GM19463 (cell line): ENCODE measurements around the gene SEC63.
"Not testable (repeated sequence)": the region's sequence is repeated elsewhere in the genome, so short reads cannot be mapped to it uniquely, and the experiment has no call there.

Experiments
- ATAC-seq: cut with Tn5 transposase; IDR thresholded peaks from one replicate; pipeline ENCODE4 v1.9.1; 2021; ENCODE audit warnings: mild to moderate bottlenecking, moderate library complexity; ENCODE audit not compliant: unreplicated experiment

SEC63 gene

GRCh38 chr6:107976155-107976783, 18.3 kb upstream of the SEC63 start:
- no peak for ATAC-seq

DNA sequence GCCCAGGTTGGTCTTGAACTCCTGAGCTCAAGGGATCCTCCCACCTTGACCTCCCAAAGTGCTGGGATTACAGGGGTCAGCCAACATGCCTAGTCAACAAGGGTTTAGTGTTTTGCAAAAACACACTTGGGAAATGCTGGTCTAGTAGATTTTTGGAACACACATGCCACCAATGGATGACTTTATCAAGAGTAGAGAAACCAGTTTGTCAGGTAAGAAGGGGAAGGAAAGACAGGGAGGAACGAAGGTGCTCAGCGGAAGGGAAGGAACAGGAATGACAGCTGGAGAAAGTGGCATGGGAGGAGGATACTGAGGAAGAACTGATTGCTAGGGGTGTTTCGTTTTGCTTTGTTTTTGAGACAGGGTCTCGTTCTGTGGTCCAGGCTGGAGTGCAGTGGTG, 15.6 kb upstream of the SEC63 start:
- ATAC-seq: no peak

DNA sequence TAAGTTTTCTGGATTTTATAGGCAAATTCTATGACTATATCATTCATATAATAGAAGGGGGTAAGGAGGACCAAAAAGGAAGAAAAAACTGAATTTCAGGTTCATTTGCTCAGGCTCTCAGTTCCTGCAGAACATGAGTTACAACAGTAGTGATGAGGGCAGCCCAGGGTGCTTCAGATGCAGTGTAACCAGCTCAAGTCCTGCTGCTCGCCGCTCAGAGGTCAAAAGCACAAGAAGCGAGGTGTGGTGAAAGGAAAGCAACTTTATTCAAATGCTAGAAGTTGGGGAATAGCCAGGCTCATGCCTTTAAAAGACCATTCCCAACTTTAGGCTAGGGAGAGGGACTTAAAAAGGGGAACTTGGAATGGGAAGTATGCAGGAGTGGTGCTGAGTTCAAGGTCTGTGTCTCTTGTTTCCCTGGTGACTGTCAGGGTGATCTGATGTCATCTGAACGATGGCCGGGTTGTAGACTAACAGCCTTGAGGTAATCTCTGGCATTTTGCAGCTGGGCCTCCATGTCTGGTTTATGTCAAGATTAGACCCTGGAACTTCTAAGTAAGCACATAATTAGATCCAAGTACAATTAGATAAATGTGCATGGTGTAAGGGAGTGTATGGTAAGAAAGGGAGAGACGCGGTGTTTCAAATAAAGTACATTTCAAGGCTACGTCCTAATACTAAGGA, 14.5 kb upstream of the SEC63 start:
- no peak for ATAC-seq

DNA sequence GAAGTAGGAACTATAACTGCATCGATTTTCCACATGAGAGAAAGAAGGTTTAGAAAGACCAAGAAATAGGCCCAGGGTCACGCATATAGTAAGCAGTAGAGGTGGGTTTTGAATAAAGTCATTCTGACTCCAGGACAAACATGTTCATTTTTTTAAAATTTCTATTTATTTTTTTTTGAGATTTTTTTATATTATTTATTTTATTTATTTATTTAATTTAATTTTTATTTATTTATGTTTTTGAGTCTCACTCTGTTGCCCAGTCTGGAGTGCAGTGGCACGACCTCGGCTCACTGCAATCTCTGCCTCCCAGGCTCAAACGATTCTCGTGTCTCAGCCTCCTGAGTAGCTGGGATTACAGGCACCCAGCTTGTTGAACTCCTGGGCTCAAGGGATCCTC, 13.2 kb upstream of the SEC63 start:
- no peak for ATAC-seq

GRCh38 chr6:107970255-107970654, 12.2 kb upstream of the SEC63 start:
- no peak for ATAC-seq

- ATAC-seq: no peak
Measured at GRCh38 chr6:107968081-107968480, 10.1 kb upstream of the SEC63 start.

DNA sequence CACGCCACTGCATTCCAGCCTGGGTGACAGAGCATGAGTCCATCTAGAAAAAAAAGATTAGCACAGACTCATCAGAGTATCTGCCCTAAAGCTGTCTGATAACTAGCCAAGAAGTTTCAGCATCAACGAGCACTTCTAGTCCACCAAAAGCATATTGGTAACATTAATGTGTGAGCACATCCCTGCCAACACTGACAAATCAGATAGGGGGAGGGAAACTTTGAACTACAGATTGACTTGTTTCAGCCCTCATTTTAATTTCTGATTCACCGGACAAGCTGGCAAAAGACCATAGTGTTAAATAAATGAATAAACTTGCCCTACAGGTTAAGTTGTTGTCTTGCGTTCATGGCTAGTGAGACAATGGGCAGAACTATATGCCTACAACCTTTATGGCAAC, 7.7 kb upstream of the SEC63 start:
- ATAC-seq: no peak

DNA sequence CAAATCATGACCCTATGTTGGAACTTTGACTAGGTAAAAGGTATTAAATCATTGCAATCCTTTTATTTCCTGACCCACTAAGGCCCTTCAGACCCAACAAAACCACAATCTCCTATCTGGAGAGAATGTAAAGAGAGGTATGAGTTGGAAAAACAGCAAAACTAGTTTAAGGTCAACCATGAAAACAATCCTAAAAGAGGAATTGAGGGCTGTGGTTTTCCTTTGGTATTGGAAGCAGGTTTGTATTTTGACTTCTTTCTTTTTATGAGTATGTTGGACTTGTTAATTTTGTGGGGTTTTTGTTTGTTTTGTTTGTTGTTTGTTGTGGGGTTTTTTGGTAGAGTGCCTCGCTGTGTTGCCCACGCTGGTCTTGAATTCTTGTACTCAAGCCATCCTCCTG, 4.7 kb upstream of the SEC63 start:
- no peak for ATAC-seq

- no peak for ATAC-seq
Measured at GRCh38 chr6:107959392-107959791, 1.4 kb upstream of the SEC63 start.

GRCh38 chr6:107958689-107959362, 818 bp upstream of the SEC63 start:
- ATAC-seq: not testable (repeated sequence)

DNA sequence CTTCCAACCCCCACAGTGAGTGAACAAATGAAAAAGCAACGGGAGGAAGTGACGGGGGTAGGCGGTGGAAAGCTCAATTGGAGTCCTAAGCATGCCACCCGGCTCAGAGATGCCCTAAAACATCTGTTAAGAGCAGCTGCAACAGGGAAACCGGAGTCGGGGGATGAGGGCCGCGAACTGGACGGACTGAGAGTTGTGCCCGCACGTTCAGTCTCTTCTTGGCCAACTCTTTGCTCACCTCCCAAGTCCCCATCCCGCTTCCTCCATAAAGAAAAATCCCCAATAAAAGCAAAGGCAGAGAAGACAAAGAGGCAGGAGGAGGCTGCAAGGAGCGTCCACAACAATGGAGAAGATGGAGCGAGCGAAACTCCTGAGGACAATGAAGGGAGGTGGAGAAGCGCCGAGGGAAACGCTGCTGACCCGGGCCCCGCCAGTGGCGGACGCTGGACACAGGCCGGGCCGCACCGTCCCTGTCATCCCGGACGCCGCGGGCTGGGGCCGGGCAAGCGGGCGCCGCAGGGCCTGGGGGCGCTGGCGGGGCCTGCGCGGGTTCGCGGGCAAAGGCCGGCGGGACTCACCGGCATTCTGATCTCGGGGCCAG, 600 bp downstream of the SEC63 start:
- ATAC-seq: peak; percentile 29

GRCh38 chr6:107956586-107957307, 1.3 kb downstream of the SEC63 start:
- ATAC-seq: no peak

DNA sequence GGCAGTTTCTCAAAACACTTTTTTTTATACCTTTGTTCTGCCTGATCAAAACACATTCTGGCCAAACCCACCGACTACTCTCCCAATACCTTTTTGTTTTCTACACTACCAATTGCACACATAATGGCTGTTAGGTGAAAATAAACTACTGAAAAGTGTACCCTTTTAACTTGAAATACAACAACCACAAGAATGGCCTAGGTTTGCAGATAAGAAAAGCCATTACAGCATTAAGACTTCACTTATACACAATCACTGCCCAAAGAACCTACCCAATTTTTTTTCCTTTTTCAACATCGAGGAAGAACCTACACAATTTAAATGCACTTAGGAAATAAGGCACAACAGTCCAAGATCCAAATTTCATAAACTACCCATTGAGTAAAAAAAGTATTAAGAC, 1.8 kb downstream of the SEC63 start:
- ATAC-seq: no peak

DNA sequence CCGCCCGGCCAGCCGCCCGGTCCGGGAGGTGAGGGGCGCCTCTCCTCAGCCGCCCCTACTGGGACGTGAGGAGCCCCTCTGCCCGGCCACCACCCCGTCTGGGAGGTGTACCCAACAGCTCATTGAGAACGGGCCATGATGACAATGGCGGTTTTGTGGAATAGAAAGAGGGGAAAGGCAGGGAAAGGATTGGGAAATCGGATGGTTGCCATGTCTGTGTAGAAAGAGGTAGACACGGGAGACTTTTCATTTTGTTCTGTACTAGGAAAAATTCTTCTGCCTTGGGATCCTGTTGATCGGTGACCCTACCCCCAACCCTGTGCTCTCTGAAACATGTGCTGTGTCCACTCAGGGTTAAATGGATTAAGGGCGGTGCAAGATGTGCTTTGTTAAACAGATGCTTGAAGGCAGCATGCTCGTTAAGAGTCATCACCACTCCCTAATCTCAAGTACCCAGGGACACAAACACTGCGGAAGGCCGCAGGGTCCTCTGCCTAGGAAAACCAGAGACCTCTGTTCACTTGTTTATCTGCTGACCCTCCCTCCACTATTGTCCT, 4.1 kb downstream of the SEC63 start:
- ATAC-seq: not testable (repeated sequence)

DNA sequence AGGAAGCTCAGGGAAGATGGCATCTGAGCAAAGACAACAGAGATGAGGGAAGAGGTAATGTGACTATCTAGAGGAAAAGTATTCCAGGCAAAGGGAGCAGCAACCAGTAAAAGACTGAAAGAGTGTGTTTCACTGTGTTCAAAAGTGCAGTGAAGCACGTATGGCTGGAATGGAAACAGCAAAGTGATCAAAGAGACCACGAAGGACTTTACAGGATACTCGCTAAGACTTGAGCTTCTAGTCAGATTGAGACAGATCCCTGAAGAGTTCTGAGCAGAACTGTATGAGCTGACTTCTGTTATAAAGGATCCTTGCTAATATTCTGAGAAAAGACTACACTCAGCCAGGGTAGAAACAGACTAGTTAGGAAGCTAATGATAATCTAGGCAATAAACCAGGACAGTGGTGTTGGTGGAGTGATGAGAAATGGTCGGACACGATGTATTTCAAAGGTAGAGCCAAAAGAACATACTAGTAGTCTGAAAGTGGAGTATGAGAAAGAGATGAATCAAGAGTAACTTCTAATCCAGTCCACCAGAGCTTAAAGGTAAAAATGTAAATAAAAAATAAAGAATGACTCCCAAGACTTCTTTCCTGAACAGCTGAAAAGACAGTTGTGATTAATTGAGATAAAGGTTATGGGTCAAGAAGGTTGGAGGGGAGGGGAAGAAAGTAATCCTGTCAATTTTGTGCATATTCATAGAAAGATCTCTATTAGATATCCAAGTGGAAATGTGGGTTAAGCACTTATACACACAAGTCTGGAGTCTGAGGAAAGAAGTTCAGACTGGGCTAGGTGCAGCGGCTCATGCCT, 14.2 kb downstream of the SEC63 start:
- no peak for ATAC-seq

- ATAC-seq: no peak
Measured at GRCh38 chr6:107942142-107942541, 15.9 kb downstream of the SEC63 start.

- no peak for ATAC-seq
Measured at GRCh38 chr6:107941627-107942026, 16.4 kb downstream of the SEC63 start.

GRCh38 chr6:107941199-107941598, 16.8 kb downstream of the SEC63 start:
- ATAC-seq: no peak

DNA sequence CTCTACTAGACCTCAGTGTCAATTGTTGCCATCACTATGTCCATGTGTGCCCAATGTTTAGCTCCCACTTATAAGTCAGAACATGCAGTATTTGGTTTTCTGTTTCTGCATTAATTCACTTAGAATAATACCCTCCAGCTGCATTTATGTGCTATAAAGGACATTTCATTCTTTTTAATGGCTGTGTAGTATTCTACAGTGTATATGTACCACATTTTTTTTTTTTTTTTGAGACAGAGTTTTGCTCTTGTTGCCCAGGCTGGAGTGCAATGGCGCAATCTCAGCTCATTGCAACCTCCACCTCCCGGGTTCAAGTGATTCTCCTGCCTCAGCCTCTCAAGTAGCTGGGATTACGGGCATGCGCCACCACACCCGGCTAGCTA, 21.1 kb downstream of the SEC63 start:
- ATAC-seq: not testable (repeated sequence)
